Mesothelial cell of epicardium (in vitro differentiated cells): ENCODE data around the gene NT5C3B. TPM values are rescaled to one million over a fixed set of nuclear protein-coding genes. Genes with fewer than 3 reads are reported as not detected.
A peak's percentile ranks its signal among the peaks of the same experiment; 100 is the strongest.

Experiments used
- DNase-seq, 2 experiments: peaks; one replicate each; pipeline ENCODE4 v3.0.0; 2021; ENCODE audit warnings: low spot score in 2 of 2; ENCODE audit not compliant: unreplicated experiment in 2 of 2
- H3K27ac Mint-ChIP-seq: 2 replicates; pipeline ENCODE4 v1.8.0; 2021; ENCODE audit warnings: mixed read lengths
- H3K27me3 Mint-ChIP-seq: 2 replicates; pipeline ENCODE4 v1.8.0; 2021; ENCODE audit warnings: low read depth, mixed read lengths
- H3K36me3 Mint-ChIP-seq: 2 replicates; pipeline ENCODE4 v1.8.0; 2021; ENCODE audit warnings: mixed read lengths
- H3K4me1 Mint-ChIP-seq: 2 replicates; pipeline ENCODE4 v1.8.0; 2021; ENCODE audit warnings: mixed read lengths
- H3K4me3 Mint-ChIP-seq: 2 replicates; pipeline ENCODE4 v1.8.0; 2021; ENCODE audit warnings: mild to moderate bottlenecking, moderate library complexity, mixed read lengths
- H3K9me3 Mint-ChIP-seq: 2 replicates; pipeline ENCODE4 v1.8.0; 2021; ENCODE audit warnings: mixed read lengths
- total RNA-seq: library from RNA; stranded (reverse); gene quantifications from 3 replicates; pipeline ENCODE4 v1.2.1, GENCODE V29; 2021
- TF ChIP-seq, protein P1 (sequence below): fragments of 200-600 bp; sonication (generic); IDR thresholded peaks from one replicate; pipeline ENCODE4 v1.5.0; 2021; ENCODE audit warnings: antibody characterized with exemption; ENCODE audit not compliant: unreplicated experiment

NT5C3B gene
- total RNA-seq, 1 donor from 2014 or later = 75.5 TPM

DNA sequence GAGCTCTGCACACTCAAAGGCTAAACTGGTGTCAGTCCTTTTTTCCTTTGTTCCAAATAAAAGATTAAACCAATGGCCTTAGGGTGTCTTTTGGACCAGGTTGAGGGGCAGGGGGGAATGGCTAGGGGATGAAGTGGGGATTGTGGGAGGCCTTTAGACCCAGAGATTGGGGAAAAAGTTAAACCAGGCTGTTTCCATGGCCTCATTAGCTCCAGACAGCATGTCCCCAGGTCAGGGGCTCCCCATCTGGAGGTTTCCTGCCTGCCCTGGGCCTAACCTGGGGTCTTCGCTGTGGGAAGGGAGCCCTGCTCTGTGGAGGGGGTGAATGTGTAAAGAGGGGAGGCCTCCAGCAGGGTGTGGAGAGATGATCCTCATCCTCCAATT lies 12.9 kb downstream of the NT5C3B start:
- H3K36me3 Mint-ChIP-seq = peaks cover 14% of the 10 kb centered on the region
- H3K4me1 Mint-ChIP-seq = no peaks in the 10 kb centered on the region
- no peak overlapping the region for H3K27ac Mint-ChIP-seq
- H3K9me3 Mint-ChIP-seq = no peaks in the 10 kb centered on the region
- no peak overlapping the region for H3K4me3 Mint-ChIP-seq
- no peaks in the 10 kb centered on the region for H3K27me3 Mint-ChIP-seq
- TF ChIP-seq, protein P1, sequence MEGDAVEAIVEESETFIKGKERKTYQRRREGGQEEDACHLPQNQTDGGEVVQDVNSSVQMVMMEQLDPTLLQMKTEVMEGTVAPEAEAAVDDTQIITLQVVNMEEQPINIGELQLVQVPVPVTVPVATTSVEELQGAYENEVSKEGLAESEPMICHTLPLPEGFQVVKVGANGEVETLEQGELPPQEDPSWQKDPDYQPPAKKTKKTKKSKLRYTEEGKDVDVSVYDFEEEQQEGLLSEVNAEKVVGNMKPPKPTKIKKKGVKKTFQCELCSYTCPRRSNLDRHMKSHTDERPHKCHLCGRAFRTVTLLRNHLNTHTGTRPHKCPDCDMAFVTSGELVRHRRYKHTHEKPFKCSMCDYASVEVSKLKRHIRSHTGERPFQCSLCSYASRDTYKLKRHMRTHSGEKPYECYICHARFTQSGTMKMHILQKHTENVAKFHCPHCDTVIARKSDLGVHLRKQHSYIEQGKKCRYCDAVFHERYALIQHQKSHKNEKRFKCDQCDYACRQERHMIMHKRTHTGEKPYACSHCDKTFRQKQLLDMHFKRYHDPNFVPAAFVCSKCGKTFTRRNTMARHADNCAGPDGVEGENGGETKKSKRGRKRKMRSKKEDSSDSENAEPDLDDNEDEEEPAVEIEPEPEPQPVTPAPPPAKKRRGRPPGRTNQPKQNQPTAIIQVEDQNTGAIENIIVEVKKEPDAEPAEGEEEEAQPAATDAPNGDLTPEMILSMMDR = no peak
- no peak for DNase-seq

DNA sequence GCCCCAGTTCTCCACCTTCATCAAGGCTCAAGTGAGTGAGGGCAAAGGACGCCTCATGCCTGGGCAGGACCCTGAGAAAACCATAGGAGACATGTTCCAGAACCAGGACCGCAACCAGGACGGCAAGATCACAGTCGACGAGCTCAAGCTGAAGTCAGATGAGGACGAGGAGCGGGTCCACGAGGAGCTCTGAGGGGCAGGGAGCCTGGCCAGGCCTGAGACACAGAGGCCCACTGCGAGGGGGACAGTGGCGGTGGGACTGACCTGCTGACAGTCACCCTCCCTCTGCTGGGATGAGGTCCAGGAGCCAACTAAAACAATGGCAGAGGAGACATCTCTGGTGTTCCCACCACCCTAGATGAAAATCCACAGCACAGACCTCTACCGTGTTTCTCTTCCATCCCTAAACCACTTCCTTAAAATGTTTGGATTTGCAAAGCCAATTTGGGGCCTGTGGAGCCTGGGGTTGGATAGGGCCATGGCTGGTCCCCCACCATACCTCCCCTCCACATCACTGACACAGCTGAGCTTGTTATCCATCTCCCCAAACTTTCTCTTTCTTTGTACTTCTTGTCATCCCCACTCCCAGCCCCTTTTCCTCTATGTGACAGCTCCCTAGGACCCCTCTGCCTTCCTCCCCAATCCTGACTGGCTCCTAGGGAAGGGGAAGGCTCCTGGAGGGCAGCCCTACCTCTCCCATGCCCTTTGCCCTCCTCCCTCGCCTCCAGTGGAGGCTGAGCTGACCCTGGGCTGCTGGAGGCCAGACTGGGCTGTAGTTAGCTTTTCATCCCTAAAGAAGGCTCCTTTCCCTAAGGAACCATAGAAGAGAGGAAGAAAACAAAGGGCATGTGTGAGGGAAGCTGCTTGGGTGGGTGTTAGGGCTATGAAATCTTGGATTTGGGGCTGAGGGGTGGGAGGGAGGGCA lies 13.6 kb downstream of the NT5C3B start:
- Mint-ChIP-seq H3K36me3 (peaks cover 10% of the 10 kb centered on the region), H3K4me1 (no peaks in the 10 kb centered on the region), H3K4me3 (no peak overlapping the region), H3K27ac (peak overlapping the region; percentile 59), H3K27me3 (no peaks in the 10 kb centered on the region), H3K9me3 (no peaks in the 10 kb centered on the region)
- TF ChIP-seq, protein P1 = no peak
- no peak for DNase-seq

DNA sequence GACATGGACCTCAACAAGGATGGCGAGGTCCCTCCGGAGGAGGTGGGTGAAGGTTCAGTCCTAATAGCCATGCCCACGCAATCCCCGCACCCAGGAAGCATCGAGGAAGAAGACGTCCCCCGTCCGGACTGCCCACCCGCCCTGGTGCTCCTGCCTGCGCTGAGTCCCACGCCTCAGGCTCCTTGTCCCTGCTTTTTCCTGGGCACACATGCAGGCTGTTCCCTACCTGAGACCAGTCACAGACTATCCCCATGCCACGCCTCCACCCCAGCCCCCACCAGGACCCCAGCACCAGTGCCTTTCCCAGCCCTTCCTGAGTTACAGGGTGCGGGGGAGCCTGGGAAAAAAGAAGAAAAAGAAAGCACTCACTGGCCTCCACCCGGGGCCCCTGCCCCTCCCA lies 14.3 kb downstream of the NT5C3B start:
- Mint-ChIP-seq H3K36me3 (peaks cover 14% of the 10 kb centered on the region), H3K27me3 (no peaks in the 10 kb centered on the region), H3K9me3 (no peaks in the 10 kb centered on the region), H3K4me1 (no peaks in the 10 kb centered on the region), H3K4me3 (no peak overlapping the region), H3K27ac (peak overlapping the region; percentile 21)
- DNase-seq = no peak
- TF ChIP-seq, protein P1 = no peak

DNA sequence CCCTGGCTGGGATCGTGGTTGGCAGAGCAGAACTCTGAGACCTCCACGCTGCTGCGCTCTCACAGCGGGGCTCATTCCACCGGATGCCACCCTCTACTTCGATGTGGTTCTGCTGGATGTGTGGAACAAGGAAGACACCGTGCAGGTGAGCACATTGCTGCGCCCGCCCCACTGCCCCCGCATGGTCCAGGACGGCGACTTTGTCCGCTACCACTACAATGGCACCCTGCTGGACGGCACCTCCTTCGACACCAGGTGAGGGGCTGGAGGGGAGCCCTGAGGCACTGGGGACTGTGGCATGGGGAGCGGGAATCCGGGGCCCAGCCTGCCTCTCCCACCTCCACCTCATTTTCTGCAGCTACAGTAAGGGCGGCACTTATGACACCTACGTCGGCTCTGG lies 18.0 kb downstream of the NT5C3B start:
- Mint-ChIP-seq H3K36me3 (peaks cover 9% of the 10 kb centered on the region), H3K27me3 (no peaks in the 10 kb centered on the region), H3K9me3 (no peaks in the 10 kb centered on the region), H3K27ac (peak overlapping the region; percentile 69), H3K4me1 (peaks cover 14% of the 10 kb centered on the region), H3K4me3 (no peak overlapping the region)
- TF ChIP-seq, protein P1 = no peak
- no peak for DNase-seq

DNA sequence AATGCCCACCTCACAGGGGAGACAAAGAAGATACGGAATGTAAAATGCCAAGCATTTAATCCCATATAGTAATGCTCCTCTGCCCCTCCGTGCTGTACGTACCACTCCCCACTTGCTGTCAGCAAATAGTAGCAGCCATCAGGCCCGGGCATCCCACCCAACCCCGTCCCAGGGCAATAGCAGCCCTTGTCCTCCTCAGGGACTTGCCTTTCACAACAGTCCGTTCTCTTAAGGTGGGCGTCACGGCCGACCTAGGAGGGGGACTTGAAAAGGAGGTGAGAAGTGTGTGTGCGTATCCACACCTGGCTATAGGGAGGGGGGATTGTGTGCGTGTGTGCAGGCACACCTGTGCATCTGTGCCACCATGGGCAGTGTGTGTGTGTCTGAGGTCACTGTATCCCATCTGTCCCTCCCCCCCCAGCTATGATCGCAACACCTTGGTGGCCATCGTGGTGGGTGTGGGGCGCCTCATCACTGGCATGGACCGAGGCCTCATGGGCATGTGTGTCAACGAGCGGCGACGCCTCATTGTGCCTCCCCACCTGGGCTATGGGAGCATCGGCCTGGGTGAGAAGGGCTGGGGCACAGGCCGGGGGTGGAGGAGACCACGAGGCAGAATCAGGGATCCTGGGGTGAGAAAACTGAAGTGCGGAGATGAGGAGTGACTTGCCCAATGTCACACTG lies 19.3 kb downstream of the NT5C3B start:
- no peaks in the 10 kb centered on the region for H3K27me3 Mint-ChIP-seq
- no peak for DNase-seq
- peaks cover 9% of the 10 kb centered on the region for H3K36me3 Mint-ChIP-seq
- no peaks in the 10 kb centered on the region for H3K9me3 Mint-ChIP-seq
- H3K4me1 Mint-ChIP-seq = peaks cover 14% of the 10 kb centered on the region
- TF ChIP-seq, protein P1 = no peak
- H3K27ac Mint-ChIP-seq = no peak overlapping the region
- H3K4me3 Mint-ChIP-seq = no peak overlapping the region
